HepG2 (cell line): ENCODE data around the gene BLID. TPM values are rescaled to one million over a fixed set of nuclear protein-coding genes. Genes with fewer than 3 reads are reported as not detected.

Source experiments
- ATAC-seq: fragments of 200-7000 bp; cut with Tn5 transposase; 3 replicates; pipeline ENCODE4 v1.9.1; 2020; ENCODE audit warnings: mild to moderate bottlenecking, moderate library complexity
- BruUV-seq: library from RNA; stranded (reverse); fragments of 400-500 nt; replicated peaks from 2 replicates; lab custom pipeline; 2021; lab: Mats Ljungman, UMichigan
- CTCF ChIA-PET: fragments of 300-600 bp; formaldehyde crosslinking; extraction: SDS; loops from one replicate; lab custom pipeline; 2021; ENCODE audit warnings: low total read pairs, inconsistent platforms, low intra/inter-chr PET ratio; lab: Yijun Ruan, JAX
- POLR2A ChIA-PET: fragments of 350-600 bp; sonication (Branson Sonifier 250); formaldehyde crosslinking; loops from one replicate; lab custom pipeline; 2020; ENCODE audit warnings: antibody characterized with exemption, inconsistent platforms; lab: Yijun Ruan, JAX
- DNase-seq: peaks from one replicate; pipeline ENCODE4 v3.0.0-alpha.2; 2015; ENCODE audit warnings: low spot score
- FAIRE-seq: peaks from 3 replicates; lab custom pipeline; 2011; peaks lifted over from hg19 to GRCh38; lab: Jason Lieb, UNC
- H2AFZ ChIP-seq: one replicate; pipeline ENCODE4 v1.6.1; 2011; ENCODE audit warnings: low read length, inconsistent platforms
- H3K27ac ChIP-seq: fragments of 300-600 bp; 3 replicates; pipeline ENCODE4 v1.8.0; 2011; ENCODE audit warnings: mixed run types, mild to moderate bottlenecking, mixed read lengths, low read length, inconsistent platforms; ENCODE audit not compliant: insufficient read depth; ENCODE audit errors: extremely low read length
- H3K27me3 ChIP-seq, 2 experiments: fragments of 200-600 bp in 1 of 2; 2 replicates in 1 of 2; 3 replicates in 1 of 2; pipeline versions ENCODE4 v1.6.0 to v1.8.0; 2011; ENCODE audit warnings: low read length in 2 of 2, mild to moderate bottlenecking in 2 of 2, moderate library complexity in 2 of 2, inconsistent platforms in 1 of 2; ENCODE audit not compliant: insufficient read depth in 2 of 2, control insufficient read depth in 1 of 2
- H3K36me3 ChIP-seq, 2 experiments: fragments of 200-600 bp in 1 of 2; replicated peaks in 1 of 2; 2 replicates in 1 of 2; 3 replicates in 1 of 2; pipeline versions ENCODE4 v1.5.1 to v1.8.0; 2011; ENCODE audit warnings: low read length in 2 of 2, inconsistent platforms in 1 of 2; ENCODE audit not compliant: insufficient read depth in 2 of 2, control insufficient read depth in 1 of 2
- H3K4me1 ChIP-seq: 2 replicates; pipeline ENCODE4 v1.5.1; 2012; ENCODE audit warnings: low read length, inconsistent platforms; ENCODE audit not compliant: insufficient read depth
- H3K4me2 ChIP-seq: 2 replicates; pipeline ENCODE4 v1.6.0; 2011; ENCODE audit warnings: low read depth, low read length, inconsistent platforms
- H3K4me3 ChIP-seq, 3 experiments: fragments of 200-600 bp in 1 of 3; sonication (generic), shearing (Covaris generic) in 1 of 3; replicated peaks in 1 of 3; 2 replicates each; pipeline ENCODE4 v1.5.1; 2011 to 2016; ENCODE audit warnings: low read length in 3 of 3, inconsistent platforms in 2 of 3, low read depth in 2 of 3, mild to moderate bottlenecking in 2 of 3, control low read depth in 1 of 3, mixed read lengths in 1 of 3; ENCODE audit not compliant: insufficient read depth in 1 of 3
- H3K79me2 ChIP-seq: one replicate; pipeline ENCODE4 v1.6.1; 2011; ENCODE audit warnings: low read length, inconsistent platforms; ENCODE audit not compliant: insufficient read depth
- H3K9ac ChIP-seq: 2 replicates; pipeline ENCODE4 v1.6.0; 2011; ENCODE audit warnings: mild to moderate bottlenecking, low read depth, low read length, inconsistent platforms; ENCODE audit not compliant: insufficient read depth
- H3K9me3 ChIP-seq: 2 replicates; pipeline ENCODE4 v1.5.1; 2012; ENCODE audit warnings: mild to moderate bottlenecking, low read length
- H4K20me1 ChIP-seq: 2 replicates; pipeline ENCODE4 v1.6.0; 2011; ENCODE audit warnings: inconsistent platforms, mild to moderate bottlenecking, low read length, moderate library complexity; ENCODE audit not compliant: insufficient read depth
- AHR ChIP-seq: IDR thresholded peaks from 2 replicates; pipeline ENCODE4 v1.6.1; 2018; ENCODE audit warnings: missing genetic modification reagents, missing compliant biosample characterization
- ATF7 ChIP-seq, 2 experiments: fragments of 450-650 bp in 1 of 2; sonication (generic) in 1 of 2; formaldehyde crosslinking in 1 of 2; IDR thresholded peaks; 2 replicates each; pipeline versions ENCODE4 v1.4.0 to v1.6.1; 2016 to 2020; ENCODE audit warnings: antibody characterized with exemption in 1 of 2, mild to moderate bottlenecking in 1 of 2, missing genetic modification reagents in 1 of 2
- FLYWCH1 ChIP-seq: sonication (generic); formaldehyde crosslinking; IDR thresholded peaks from 2 replicates; pipeline ENCODE4 v1.8.1; 2023; ENCODE audit warnings: mild to moderate bottlenecking, missing genetic modification reagents
- FOXA3 ChIP-seq: IDR thresholded peaks from 2 replicates; pipeline ENCODE4 v1.6.1; 2016; ENCODE audit warnings: missing genetic modification reagents, missing compliant biosample characterization
- GABPB1 ChIP-seq: IDR thresholded peaks from 2 replicates; pipeline ENCODE4 v1.6.1; 2016; ENCODE audit warnings: mild to moderate bottlenecking, missing genetic modification reagents, moderate library complexity, missing compliant biosample characterization
- MBD4 ChIP-seq: IDR thresholded peaks from 2 replicates; pipeline ENCODE4 v1.6.1; 2012; ENCODE audit warnings: low read length, inconsistent platforms, borderline replicate concordance
- PRMT3 ChIP-seq: sonication (generic); formaldehyde crosslinking; IDR thresholded peaks from 2 replicates; pipeline ENCODE4 v1.8.1; 2022; ENCODE audit warnings: low read depth, mild to moderate bottlenecking, moderate library complexity, missing genetic modification reagents, borderline replicate concordance
- RARA ChIP-seq: IDR thresholded peaks from 2 replicates; pipeline ENCODE4 v1.6.1; 2016; ENCODE audit warnings: missing genetic modification reagents, missing compliant biosample characterization
- SAP130 ChIP-seq: IDR thresholded peaks from 2 replicates; pipeline ENCODE4 v1.6.1; 2016; ENCODE audit warnings: low read depth
- TBX3 ChIP-seq: fragments of 450-650 bp; IDR thresholded peaks from 2 replicates; pipeline ENCODE4 v1.6.1; 2017; ENCODE audit warnings: antibody characterized with exemption, mild to moderate bottlenecking, inconsistent platforms, borderline replicate concordance
- TEAD3 ChIP-seq: optimal IDR thresholded peaks from 2 replicates; pipeline ENCODE3; 2016; ENCODE audit warnings: borderline replicate concordance
- ZFP62 ChIP-seq: sonication (generic); formaldehyde crosslinking; IDR thresholded peaks from 2 replicates; pipeline ENCODE4 v1.4.0; 2020; ENCODE audit warnings: missing genetic modification reagents
- ZMYM2 ChIP-seq: sonication (generic); formaldehyde crosslinking; IDR thresholded peaks from 2 replicates; pipeline ENCODE4 v1.8.0; 2022; ENCODE audit warnings: mild to moderate bottlenecking, missing genetic modification reagents
- ZNF431 ChIP-seq: sonication (generic); formaldehyde crosslinking; IDR thresholded peaks from 2 replicates; pipeline ENCODE4 v1.9.0; 2022; ENCODE audit warnings: missing genetic modification reagents, low read depth, mild to moderate bottlenecking, borderline replicate concordance
- ZNF44 ChIP-seq: sonication (generic); formaldehyde crosslinking; IDR thresholded peaks from 2 replicates; pipeline ENCODE4 v1.5.1; 2020; ENCODE audit warnings: mild to moderate bottlenecking, missing genetic modification reagents
- ZNF850 ChIP-seq: sonication (generic); formaldehyde crosslinking; conservative IDR thresholded peaks from 2 replicates; pipeline ENCODE4 v1.9.0; 2021; ENCODE audit warnings: mild to moderate bottlenecking, missing genetic modification reagents
- WGBS: methylation state at CpG from one replicate; pipeline ENCODE4 v1.1.6; 2017; ENCODE audit warnings: low lambda C conversion rate; 5-methylcytosine and 5-hydroxymethylcytosine counted together
- in situ Hi-C: cut with HindIII; loops from 2 replicates; pipeline ENCODE4 v1.10.0; 2017; ENCODE audit warnings: low pct_unique_long_range_greater_than_20kb; ENCODE audit not compliant: extremely low pct_ligation_motif_present
- intact Hi-C: fragments of 100-400 bp; cut with micrococcal nuclease; formaldehyde crosslinking; loops from one replicate; pipeline ENCODE4 v1.10.0; 2022; ENCODE audit not compliant: unreplicated experiment
- polyA plus RNA-seq, 8 experiments: library from polyadenylated mRNA; depleted of rRNA in 3 of 8; stranded (reverse) in 7 of 8; unstranded in 1 of 8; fragments of >200 nt; fragmentation: Illumina TruSeq in 4 of 8; extraction: Trizol in 4 of 8; gene quantifications; 2 replicates each; pipeline versions ENCODE4 v1.2.1 to v1.2.3, GENCODE V29; 2011 to 2016; ENCODE audit warnings: low read depth in 4 of 8, missing spikeins in 1 of 8, mixed read lengths in 1 of 8; ENCODE audit not compliant: insufficient read depth in 1 of 8
- total RNA-seq, 5 experiments: library from RNA; depleted of rRNA; stranded (reverse); fragments of >200 nt; fragmentation: Illumina TruSeq; extraction: Trizol; gene quantifications; 2 replicates each; pipeline ENCODE4 v1.2.3, GENCODE V29; 2016; ENCODE audit warnings: low read depth in 1 of 5
- TF ChIP-seq, protein P1 (sequence below): sonication (generic); formaldehyde crosslinking; conservative IDR thresholded peaks from 2 replicates; pipeline ENCODE4 v1.4.0; 2020; ENCODE audit warnings: missing genetic modification reagents
- TF ChIP-seq, protein P2 (sequence below): sonication (generic); formaldehyde crosslinking; conservative IDR thresholded peaks from 2 replicates; pipeline ENCODE4 v1.4.0; 2020; ENCODE audit warnings: missing genetic modification reagents

BLID gene
- total and polyA plus RNA-seq, 2 of the 13 experiments (the other 11 are each of a cell fraction or from before 2014, with no cell fraction given) = not detected

DNA sequence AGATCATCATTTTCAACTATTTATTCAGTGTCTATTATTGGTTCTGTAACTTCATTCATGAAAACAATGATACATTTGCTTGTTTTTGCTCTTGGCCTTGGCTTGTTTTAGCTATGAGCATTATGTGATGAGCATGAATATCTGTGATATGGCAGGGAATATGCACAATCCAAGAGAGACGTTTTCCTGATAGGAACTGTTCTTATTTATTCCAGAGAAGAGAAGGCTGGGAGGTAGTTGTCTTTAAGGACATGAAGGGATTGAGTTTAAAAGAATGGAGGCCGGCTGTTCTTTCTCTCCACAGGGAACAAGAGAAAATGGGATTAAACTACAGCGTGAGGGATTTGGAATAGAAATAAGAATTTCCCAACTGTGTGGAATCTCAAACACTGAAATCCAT, 30.3 kb downstream of the BLID start:
- ChIA-PET CTCF (no interaction called here), POLR2A (no interaction called here)
- no peaks in the 10 kb centered on the region for H3K79me2 ChIP-seq
- ATAC-seq (no peak), DNase-seq (no peak), FAIRE-seq (no peak)
- no peaks in the 10 kb centered on the region for H4K20me1 ChIP-seq
- intact Hi-C loops (no loop called here), in situ Hi-C loops (no loop called here)
- no peaks in the 10 kb centered on the region for H3K27me3 ChIP-seq
- no peak overlapping the region for H3K9ac ChIP-seq
- no TSS peak for BruUV-seq
- H3K4me3 ChIP-seq = no peak overlapping the region
- no peak overlapping the region for H3K27ac ChIP-seq
- no peaks in the 10 kb centered on the region for H3K9me3 ChIP-seq
- no peaks in the 10 kb centered on the region for H3K4me1 ChIP-seq
- H2AFZ ChIP-seq = no peak overlapping the region
- 52% methylated on average over 3 of the region's 3 CpGs for WGBS
- TF ChIP-seq GABPB1 = no peak
- TF ChIP-seq SAP130 (CRISPR knock-in tag) = no peak
- TF ChIP-seq RARA (CRISPR knock-in tag) = no peak
- no peak for TF ChIP-seq PRMT3 (CRISPR knock-in tag)
- no peak for TF ChIP-seq AHR (CRISPR knock-in tag)
- no peak for TF ChIP-seq FLYWCH1 (CRISPR knock-in tag)
- no peak for TF ChIP-seq ZMYM2
- no peak for TF ChIP-seq ATF7 (IDR thresholded peaks at IDR 0.05)
- TF ChIP-seq ATF7 (CRISPR knock-in tag; IDR thresholded peaks at IDR 0.05) = no peak
- no peak for TF ChIP-seq TBX3
- TF ChIP-seq ZNF850 (CRISPR knock-in tag) = no peak
- no peaks in the 10 kb centered on the region for H3K36me3 ChIP-seq
- H3K4me2 ChIP-seq = no peak overlapping the region

DNA sequence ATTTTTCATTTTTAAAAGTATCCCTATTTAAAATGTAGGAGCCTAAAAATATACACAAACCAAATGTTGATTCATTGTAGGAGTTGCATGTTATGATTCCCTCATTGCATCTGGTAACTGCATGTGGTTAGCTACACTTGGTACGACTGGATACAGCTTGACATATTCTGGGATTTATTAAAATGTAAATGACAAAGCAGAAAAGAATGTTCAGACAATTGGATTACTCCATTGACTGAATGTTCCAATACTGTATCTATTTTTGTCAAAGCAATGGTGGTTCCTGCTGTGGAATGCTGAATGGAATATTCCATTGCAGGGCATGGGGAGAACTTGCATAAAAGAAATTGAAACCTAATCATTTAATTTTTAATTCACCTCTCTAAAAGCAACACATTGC, 30.8 kb downstream of the BLID start:
- intact Hi-C loops = no loop called here
- CTCF ChIA-PET = no interaction called here
- TF ChIP-seq, protein P1, sequence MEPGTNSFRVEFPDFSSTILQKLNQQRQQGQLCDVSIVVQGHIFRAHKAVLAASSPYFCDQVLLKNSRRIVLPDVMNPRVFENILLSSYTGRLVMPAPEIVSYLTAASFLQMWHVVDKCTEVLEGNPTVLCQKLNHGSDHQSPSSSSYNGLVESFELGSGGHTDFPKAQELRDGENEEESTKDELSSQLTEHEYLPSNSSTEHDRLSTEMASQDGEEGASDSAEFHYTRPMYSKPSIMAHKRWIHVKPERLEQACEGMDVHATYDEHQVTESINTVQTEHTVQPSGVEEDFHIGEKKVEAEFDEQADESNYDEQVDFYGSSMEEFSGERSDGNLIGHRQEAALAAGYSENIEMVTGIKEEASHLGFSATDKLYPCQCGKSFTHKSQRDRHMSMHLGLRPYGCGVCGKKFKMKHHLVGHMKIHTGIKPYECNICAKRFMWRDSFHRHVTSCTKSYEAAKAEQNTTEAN (CRISPR knock-in tag) = no peak
- TF ChIP-seq MBD4 = no peak
- no peak for TF ChIP-seq ZNF44 (CRISPR knock-in tag)
- TF ChIP-seq, protein P2, sequence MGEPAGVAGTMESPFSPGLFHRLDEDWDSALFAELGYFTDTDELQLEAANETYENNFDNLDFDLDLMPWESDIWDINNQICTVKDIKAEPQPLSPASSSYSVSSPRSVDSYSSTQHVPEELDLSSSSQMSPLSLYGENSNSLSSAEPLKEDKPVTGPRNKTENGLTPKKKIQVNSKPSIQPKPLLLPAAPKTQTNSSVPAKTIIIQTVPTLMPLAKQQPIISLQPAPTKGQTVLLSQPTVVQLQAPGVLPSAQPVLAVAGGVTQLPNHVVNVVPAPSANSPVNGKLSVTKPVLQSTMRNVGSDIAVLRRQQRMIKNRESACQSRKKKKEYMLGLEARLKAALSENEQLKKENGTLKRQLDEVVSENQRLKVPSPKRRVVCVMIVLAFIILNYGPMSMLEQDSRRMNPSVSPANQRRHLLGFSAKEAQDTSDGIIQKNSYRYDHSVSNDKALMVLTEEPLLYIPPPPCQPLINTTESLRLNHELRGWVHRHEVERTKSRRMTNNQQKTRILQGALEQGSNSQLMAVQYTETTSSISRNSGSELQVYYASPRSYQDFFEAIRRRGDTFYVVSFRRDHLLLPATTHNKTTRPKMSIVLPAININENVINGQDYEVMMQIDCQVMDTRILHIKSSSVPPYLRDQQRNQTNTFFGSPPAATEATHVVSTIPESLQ (CRISPR knock-in tag) = no peak
- no peak for TF ChIP-seq ZFP62 (CRISPR knock-in tag)
- no peak for TF ChIP-seq FOXA3 (CRISPR knock-in tag)
- TF ChIP-seq TEAD3 (CRISPR knock-in tag) = no peak
- no peak for TF ChIP-seq ZNF431 (CRISPR knock-in tag)

More for the DNA sequence above, 30.8 kb downstream of the BLID start:
- Histone ChIP-seq H2AFZ (no peak overlapping the region), H3K4me3 (no peak overlapping the region), H3K27ac (no peak overlapping the region), H3K27me3 (no peaks in the 10 kb centered on the region), H3K9me3 (no peaks in the 10 kb centered on the region), H3K9ac (no peak overlapping the region), H3K79me2 (no peaks in the 10 kb centered on the region), H3K4me2 (no peak overlapping the region), H4K20me1 (no peaks in the 10 kb centered on the region), H3K36me3 (no peaks in the 10 kb centered on the region), H3K4me1 (no peaks in the 10 kb centered on the region)
- in situ Hi-C loops = no loop called here
- POLR2A ChIA-PET = no interaction called here
- BruUV-seq = no TSS peak
- DNase-seq (no peak), FAIRE-seq (no peak), ATAC-seq (no peak)
- 0% methylated on average over 1 of the region's 1 CpG for WGBS
